HEK293 (cell line): ENCODE results near the gene NKD2.

Experiments used
- CTCF ChIA-PET: fragments of 350-600 bp; formaldehyde crosslinking; extraction: SDS; loops from one replicate; lab custom pipeline; 2021; ENCODE audit warnings: antibody characterized with exemption; lab: Yijun Ruan, JAX
- POLR2A ChIA-PET: fragments of 300-600 bp; formaldehyde crosslinking; extraction: SDS; loops from one replicate; lab custom pipeline; 2020; ENCODE audit warnings: antibody characterized with exemption, inconsistent platforms; lab: Yijun Ruan, JAX
- H3K27ac ChIP-seq: fragments of 200-500 bp; sonication (Bioruptor generic); 2 replicates; pipeline ENCODE4 v1.5.1; 2014; ENCODE audit warnings: low read depth, low read length, control low read depth, inconsistent platforms; ENCODE audit errors: extremely low read depth
- H3K36me3 ChIP-seq, 2 experiments: fragments of 200-500 bp in 1 of 2; sonication (Bioruptor generic) in 1 of 2; 1 replicate in 1 of 2; 2 replicates in 1 of 2; pipeline ENCODE4 v1.5.1; 2014 to 2017; ENCODE audit warnings: inconsistent platforms in 2 of 2, low read length in 2 of 2; ENCODE audit not compliant: control insufficient read depth in 2 of 2, insufficient read depth in 1 of 2
- H3K4me1 ChIP-seq: fragments of 200-500 bp; sonication (Bioruptor generic); 2 replicates; pipeline ENCODE4 v1.5.1; 2014; ENCODE audit warnings: mild to moderate bottlenecking, low read length, inconsistent platforms; ENCODE audit not compliant: control insufficient read depth, insufficient read depth
- H3K4me3 ChIP-seq: 2 replicates; pipeline ENCODE4 v1.5.1; 2011; ENCODE audit warnings: low read depth, mild to moderate bottlenecking, control low read depth, low read length, moderate library complexity
- H3K9me3 ChIP-seq: fragments of 200-500 bp; sonication (Bioruptor generic); 2 replicates; pipeline ENCODE4 v1.5.1; 2014; ENCODE audit warnings: low read depth, low read length, inconsistent platforms; ENCODE audit not compliant: control insufficient read depth, insufficient read depth
- ELK4 ChIP-seq: IDR thresholded peaks from 2 replicates; pipeline ENCODE4 v1.6.1; 2011; ENCODE audit warnings: mild to moderate bottlenecking, low read depth, low read length, borderline replicate concordance
- GLI4 ChIP-seq: fragments of 450-650 bp; formaldehyde crosslinking; IDR thresholded peaks from 2 replicates; pipeline ENCODE4 v1.5.1; 2016; ENCODE audit warnings: missing biosample characterization, missing genetic modification characterization
- GLIS1 ChIP-seq: fragments of 450-650 bp; formaldehyde crosslinking; IDR thresholded peaks from 2 replicates; pipeline ENCODE4 v1.5.1; 2016; ENCODE audit warnings: missing biosample characterization, missing genetic modification characterization
- INSM2 ChIP-seq: fragments of 450-650 bp; formaldehyde crosslinking; IDR thresholded peaks from 2 replicates; pipeline ENCODE4 v1.5.1; 2016; ENCODE audit warnings: missing biosample characterization, missing genetic modification characterization
- SALL2 ChIP-seq: fragments of 450-650 bp; formaldehyde crosslinking; IDR thresholded peaks from 2 replicates; pipeline ENCODE4 v1.5.0; 2017; ENCODE audit warnings: missing biosample characterization, mild to moderate bottlenecking, missing genetic modification characterization, borderline replicate concordance
- YY1 ChIP-seq: fragments of 450-650 bp; formaldehyde crosslinking; IDR thresholded peaks from 2 replicates; pipeline ENCODE4 v1.5.1; 2018; ENCODE audit warnings: missing biosample characterization, missing genetic modification characterization
- ZBTB49 ChIP-seq: fragments of 450-650 bp; formaldehyde crosslinking; IDR thresholded peaks from 2 replicates; pipeline ENCODE4 v1.5.1; 2016; ENCODE audit warnings: missing biosample characterization, missing genetic modification characterization, low read depth
- ZBTB8A ChIP-seq: fragments of 450-650 bp; formaldehyde crosslinking; IDR thresholded peaks from 2 replicates; pipeline ENCODE4 v1.5.1; 2016; ENCODE audit warnings: missing biosample characterization, missing genetic modification characterization
- ZNF121 ChIP-seq: fragments of 450-650 bp; formaldehyde crosslinking; IDR thresholded peaks from 2 replicates; pipeline ENCODE4 v1.5.1; 2016; ENCODE audit warnings: missing biosample characterization, missing genetic modification characterization
- ZNF175 ChIP-seq: fragments of 450-650 bp; formaldehyde crosslinking; IDR thresholded peaks from 2 replicates; pipeline ENCODE4 v1.5.1; 2016; ENCODE audit warnings: missing biosample characterization, missing genetic modification characterization
- ZNF324 ChIP-seq: fragments of 450-650 bp; formaldehyde crosslinking; IDR thresholded peaks from 2 replicates; pipeline ENCODE4 v1.5.1; 2016; ENCODE audit warnings: missing biosample characterization, missing genetic modification characterization
- ZNF335 ChIP-seq: fragments of 450-650 bp; formaldehyde crosslinking; conservative IDR thresholded peaks from 2 replicates; pipeline ENCODE4 v1.5.1; 2016; ENCODE audit warnings: missing biosample characterization, missing genetic modification characterization
- ZNF423 ChIP-seq: fragments of 450-650 bp; formaldehyde crosslinking; IDR thresholded peaks from 2 replicates; pipeline ENCODE4 v1.5.1; 2016; ENCODE audit warnings: missing biosample characterization, missing genetic modification characterization
- ZNF473 ChIP-seq: fragments of 450-650 bp; formaldehyde crosslinking; IDR thresholded peaks from 2 replicates; pipeline ENCODE4 v1.5.1; 2017; ENCODE audit warnings: missing biosample characterization, missing genetic modification characterization
- ZNF518A ChIP-seq: fragments of 450-650 bp; formaldehyde crosslinking; conservative IDR thresholded peaks from 2 replicates; pipeline ENCODE4 v1.5.1; 2016; ENCODE audit warnings: low read depth, missing biosample characterization, missing genetic modification characterization
- ZNF600 ChIP-seq: fragments of 450-650 bp; formaldehyde crosslinking; IDR thresholded peaks from 2 replicates; pipeline ENCODE4 v1.5.1; 2016; ENCODE audit warnings: missing biosample characterization, missing genetic modification characterization
- ZNF621 ChIP-seq: fragments of 450-650 bp; formaldehyde crosslinking; IDR thresholded peaks from 2 replicates; pipeline ENCODE4 v1.5.1; 2017; ENCODE audit warnings: missing biosample characterization, missing genetic modification characterization
- ZNF626 ChIP-seq: fragments of 450-650 bp; sonication (Bioruptor Pico); formaldehyde crosslinking; IDR thresholded peaks from 2 replicates; pipeline ENCODE4 v1.5.1; 2018; ENCODE audit warnings: missing biosample characterization, missing genetic modification characterization, inconsistent platforms
- ZNF639 ChIP-seq: fragments of 450-650 bp; formaldehyde crosslinking; IDR thresholded peaks from 2 replicates; pipeline ENCODE4 v1.5.1; 2016; ENCODE audit warnings: missing biosample characterization, missing genetic modification characterization
- ZNF692 ChIP-seq: fragments of 450-650 bp; formaldehyde crosslinking; IDR thresholded peaks from 2 replicates; pipeline ENCODE4 v1.5.1; 2016; ENCODE audit warnings: missing biosample characterization, missing genetic modification characterization

Gene NKD2

GRCh38 chr5:1069720-1070088 lies 61.1 kb downstream of the NKD2 start:
- H3K4me1 ChIP-seq = no peaks in the 10 kb centered on the region
- TF ChIP-seq ZNF639 (tag by site-specific recombination) = no peak
- no peak for TF ChIP-seq SALL2 (tag by site-specific recombination)
- no peak for TF ChIP-seq ZNF518A (tag by site-specific recombination)
- TF ChIP-seq ZBTB49 (tag by site-specific recombination) = no peak
- TF ChIP-seq ZNF324 (tag by site-specific recombination) = no peak
- TF ChIP-seq ZNF121 (tag by site-specific recombination) = no peak
- no peak for TF ChIP-seq ZNF621
- TF ChIP-seq ELK4 = no peak
- no peak for TF ChIP-seq ZNF423 (tag by site-specific recombination)
- TF ChIP-seq INSM2 (tag by site-specific recombination) = no peak
- TF ChIP-seq ZBTB8A (tag by site-specific recombination) = no peak
- no peak for TF ChIP-seq ZNF600 (tag by site-specific recombination)
- no peak for TF ChIP-seq GLIS1 (tag by site-specific recombination)
- TF ChIP-seq ZNF626 = no peak
- TF ChIP-seq ZNF692 (tag by site-specific recombination) = no peak
- TF ChIP-seq ZNF473 (tag by site-specific recombination) = no peak
- no peak for TF ChIP-seq ZNF335
- TF ChIP-seq YY1 (tag by site-specific recombination) = no peak
- TF ChIP-seq ZNF175 (tag by site-specific recombination) = no peak
- TF ChIP-seq GLI4 = no peak
- ChIA-PET CTCF (no interaction called here), POLR2A (no interaction called here)
- no peaks in the 10 kb centered on the region for H3K9me3 ChIP-seq
- no peak overlapping the region for H3K4me3 ChIP-seq
- peaks cover 0 to 38% of the 10 kb centered on the region in 2 experiments; a peak in 1 of 3 replicates for H3K36me3 ChIP-seq
- no peak overlapping the region for H3K27ac ChIP-seq
